Keratinocyte (primary cell): ENCODE results near the gene NEUROG1. TPM values are rescaled to one million over a fixed set of nuclear protein-coding genes. Genes with fewer than 3 reads are reported as not detected.

Experiments used
- DNase-seq: peaks from one replicate; pipeline ENCODE4 v3.0.0-alpha.2; 2011; ENCODE audit warnings: low read depth, missing footprints, low spot score
- FAIRE-seq: peaks from 2 replicates; lab custom pipeline; 2011; peaks lifted over from hg19 to GRCh38; lab: Jason Lieb, UNC
- H2AFZ ChIP-seq: 2 replicates; pipeline ENCODE4 v1.6.0; 2012; ENCODE audit warnings: low read length, control low read depth, inconsistent platforms; ENCODE audit not compliant: control insufficient read depth
- H3K27ac ChIP-seq: 2 replicates; pipeline ENCODE4 v1.5.1; 2011; ENCODE audit warnings: low read length; ENCODE audit not compliant: control insufficient read depth, insufficient read depth
- H3K27me3 ChIP-seq: 3 replicates; pipeline ENCODE4 v1.6.0; 2011; ENCODE audit warnings: low read length; ENCODE audit not compliant: control insufficient read depth, insufficient read depth; ENCODE audit errors: extremely low read depth
- H3K36me3 ChIP-seq, 2 experiments: 2 replicates in 1 of 2; 3 replicates in 1 of 2; pipeline ENCODE4 v1.5.1; 2011; ENCODE audit warnings: low read length in 2 of 2, mild to moderate bottlenecking in 1 of 2; ENCODE audit not compliant: control insufficient read depth in 2 of 2, insufficient read depth in 2 of 2; ENCODE audit errors: extremely low read depth in 1 of 2
- H3K4me1 ChIP-seq: 3 replicates; pipeline ENCODE4 v1.5.1; 2011; ENCODE audit warnings: low read length; ENCODE audit not compliant: control insufficient read depth, insufficient read depth; ENCODE audit errors: extremely low read depth
- H3K4me2 ChIP-seq: 3 replicates; pipeline ENCODE4 v1.6.0; 2011; ENCODE audit warnings: low read depth, low read length; ENCODE audit not compliant: control insufficient read depth, insufficient read depth; ENCODE audit errors: extremely low read depth
- H3K4me3 ChIP-seq, 3 experiments: fragments of 200-600 bp in 1 of 3; sonication (generic) in 1 of 3; 2 replicates in 2 of 3; 3 replicates in 1 of 3; pipeline ENCODE4 v1.5.1; 2011 to 2016; ENCODE audit warnings: low read length in 3 of 3, mild to moderate bottlenecking in 3 of 3, control low read depth in 2 of 3, inconsistent platforms in 1 of 3, low read depth in 1 of 3, mixed read lengths in 1 of 3, mixed run types in 1 of 3, moderate library complexity in 1 of 3; ENCODE audit not compliant: control insufficient read depth in 2 of 3, insufficient read depth in 2 of 3; ENCODE audit errors: extremely low read depth in 1 of 3
- H3K79me2 ChIP-seq: 2 replicates; pipeline ENCODE4 v1.6.0; 2012; ENCODE audit warnings: low read length; ENCODE audit not compliant: control insufficient read depth, insufficient read depth
- H3K9ac ChIP-seq: 3 replicates; pipeline ENCODE4 v1.6.0; 2011; ENCODE audit warnings: low read length; ENCODE audit not compliant: control insufficient read depth, insufficient read depth; ENCODE audit errors: extremely low read depth
- H3K9me1 ChIP-seq: 3 replicates; pipeline ENCODE4 v1.6.0; 2011; ENCODE audit warnings: low read length; ENCODE audit not compliant: control insufficient read depth, insufficient read depth; ENCODE audit errors: extremely low read depth
- H3K9me3 ChIP-seq: 2 replicates; pipeline ENCODE4 v1.5.1; 2012; ENCODE audit warnings: low read depth, low read length; ENCODE audit not compliant: control insufficient read depth
- H4K20me1 ChIP-seq: 3 replicates; pipeline ENCODE4 v1.6.0; 2011; ENCODE audit warnings: low read length; ENCODE audit not compliant: control insufficient read depth, insufficient read depth; ENCODE audit errors: extremely low read depth
- EZH2 ChIP-seq: IDR thresholded peaks from one replicate; pipeline ENCODE4 v1.6.1; 2012; ENCODE audit warnings: inconsistent platforms, mild to moderate bottlenecking, low read length, moderate library complexity
- dilution Hi-C: fragments of 300-500 bp; cut with MboI; formaldehyde crosslinking; loops from one replicate; pipeline ENCODE4 v1.7.0; 2020; ENCODE audit warnings: low sequenced_read_pairs; ENCODE audit not compliant: extremely low pct_ligation_motif_present
- polyA plus RNA-seq, 5 experiments: library from polyadenylated mRNA; depleted of rRNA in 3 of 5; stranded (reverse) in 3 of 5; stranded (forward) in 1 of 5; unstranded in 1 of 5; fragments of >200 nt; gene quantifications; 1 replicate in 1 of 5; 2 replicates in 3 of 5; 3 replicates in 1 of 5; pipeline versions ENCODE4 v1.2.1 to v1.2.3, GENCODE V29; 2011 to 2012; ENCODE audit warnings: missing spikeins in 2 of 5, low read depth in 1 of 5, low replicate concordance in 1 of 5
- TF ChIP-seq, protein P1 (sequence below), 3 experiments: IDR thresholded peaks in 1 of 3; conservative IDR thresholded peaks in 1 of 3; optimal IDR thresholded peaks in 1 of 3; 2 replicates in 2 of 3; 3 replicates in 1 of 3; pipeline versions ENCODE3 to v1.5.1; 2011; ENCODE audit warnings: low read length in 3 of 3, mild to moderate bottlenecking in 3 of 3, moderate library complexity in 2 of 3, control low read depth in 1 of 3, inconsistent platforms in 1 of 3; ENCODE audit not compliant: insufficient read depth in 2 of 3; ENCODE audit errors: extremely low read depth in 1 of 3

Gene NEUROG1
- polyA plus RNA-seq, 1 donor (not counting 4 experiments of a cell fraction or from before 2014, with no cell fraction given): not detected

DNA sequence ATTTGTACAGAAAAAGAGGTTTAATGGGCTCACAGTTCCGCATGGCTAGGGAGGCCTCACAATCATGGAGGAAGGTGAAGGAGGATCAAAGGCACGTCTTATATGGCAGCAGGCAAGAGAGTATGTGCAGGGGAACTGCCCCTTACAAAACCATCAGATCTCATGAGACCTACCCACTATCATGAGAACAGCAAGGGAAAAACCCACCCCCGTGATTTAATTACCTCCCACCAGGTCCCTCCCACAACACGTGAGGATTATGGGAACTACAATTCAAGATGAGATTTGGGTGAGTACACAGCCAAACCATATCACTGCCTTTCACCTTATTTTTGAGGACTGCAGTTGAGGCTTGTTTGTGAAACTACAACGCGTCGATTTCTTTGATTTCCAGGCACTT is 20.9 kb upstream of the NEUROG1 start:
- H3K4me1 ChIP-seq: peaks cover 4% of the 10 kb centered on the region
- no peaks in the 10 kb centered on the region for H4K20me1 ChIP-seq
- no peak for DNase-seq
- H3K9ac ChIP-seq: no peak overlapping the region
- TF ChIP-seq, protein P1, sequence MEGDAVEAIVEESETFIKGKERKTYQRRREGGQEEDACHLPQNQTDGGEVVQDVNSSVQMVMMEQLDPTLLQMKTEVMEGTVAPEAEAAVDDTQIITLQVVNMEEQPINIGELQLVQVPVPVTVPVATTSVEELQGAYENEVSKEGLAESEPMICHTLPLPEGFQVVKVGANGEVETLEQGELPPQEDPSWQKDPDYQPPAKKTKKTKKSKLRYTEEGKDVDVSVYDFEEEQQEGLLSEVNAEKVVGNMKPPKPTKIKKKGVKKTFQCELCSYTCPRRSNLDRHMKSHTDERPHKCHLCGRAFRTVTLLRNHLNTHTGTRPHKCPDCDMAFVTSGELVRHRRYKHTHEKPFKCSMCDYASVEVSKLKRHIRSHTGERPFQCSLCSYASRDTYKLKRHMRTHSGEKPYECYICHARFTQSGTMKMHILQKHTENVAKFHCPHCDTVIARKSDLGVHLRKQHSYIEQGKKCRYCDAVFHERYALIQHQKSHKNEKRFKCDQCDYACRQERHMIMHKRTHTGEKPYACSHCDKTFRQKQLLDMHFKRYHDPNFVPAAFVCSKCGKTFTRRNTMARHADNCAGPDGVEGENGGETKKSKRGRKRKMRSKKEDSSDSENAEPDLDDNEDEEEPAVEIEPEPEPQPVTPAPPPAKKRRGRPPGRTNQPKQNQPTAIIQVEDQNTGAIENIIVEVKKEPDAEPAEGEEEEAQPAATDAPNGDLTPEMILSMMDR (optimal IDR thresholded peaks at IDR 0.05 in 1 of 3, IDR thresholded peaks at IDR 0.05 in 1 of 3, conservative IDR thresholded peaks at IDR 0.05 in 1 of 3; ENCODE audit: extremely low read depth in 1 of 3, insufficient read depth in 2 of 3, low read length in 3 of 3): no peak
- no peak for TF ChIP-seq EZH2
- dilution Hi-C loops: loop anchor here (10.0 kb wide), 1 partner anchor 278 kb away; the partner anchor contains the start of gene SLC25A48
- no peak overlapping the region for H3K4me2 ChIP-seq
- no peak for FAIRE-seq
- no peaks in the 10 kb centered on the region for H3K9me3 ChIP-seq
- no peaks in the 10 kb centered on the region for H3K9me1 ChIP-seq
- no peak overlapping the region for H3K4me3 ChIP-seq
- no peaks in the 10 kb centered on the region for H3K36me3 ChIP-seq
- H3K27ac ChIP-seq: no peak overlapping the region
- no peaks in the 10 kb centered on the region for H3K79me2 ChIP-seq
- peaks cover 9% of the 10 kb centered on the region for H3K27me3 ChIP-seq
- H2AFZ ChIP-seq: no peak overlapping the region

DNA sequence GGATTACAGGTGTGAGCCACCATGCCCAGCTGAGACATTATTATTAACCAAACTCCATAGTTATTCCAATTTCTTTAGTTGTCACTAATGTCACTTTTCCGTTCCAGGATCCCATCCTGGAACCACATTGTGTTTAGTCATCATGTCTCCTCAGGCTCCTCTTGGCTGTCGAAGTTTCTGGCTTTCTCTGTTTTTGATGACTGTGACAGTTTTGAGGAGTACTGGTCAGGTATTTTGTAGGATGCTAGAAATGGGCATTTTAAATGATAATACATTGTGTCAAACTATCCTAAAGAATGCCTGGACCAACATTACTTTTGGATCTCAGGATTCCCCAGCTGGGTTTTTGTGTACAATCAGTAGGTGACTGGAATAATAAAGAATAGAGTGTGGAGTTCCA is 19.8 kb upstream of the NEUROG1 start:
- FAIRE-seq (no peak), DNase-seq (no peak)
- Histone ChIP-seq H3K36me3 (no peaks in the 10 kb centered on the region), H4K20me1 (no peaks in the 10 kb centered on the region), H3K4me2 (no peak overlapping the region), H3K79me2 (no peaks in the 10 kb centered on the region), H3K9ac (no peak overlapping the region), H3K27ac (no peak overlapping the region), H3K27me3 (peaks cover 9% of the 10 kb centered on the region), H3K4me1 (peaks cover 4% of the 10 kb centered on the region), H3K9me1 (no peaks in the 10 kb centered on the region), H3K9me3 (no peaks in the 10 kb centered on the region), H3K4me3 (no peak overlapping the region), H2AFZ (no peak overlapping the region)
- dilution Hi-C loops: loop anchor here (10.0 kb wide), 1 partner anchor 279 kb away; the partner anchor contains the start of gene SLC25A48
- TF ChIP-seq, protein P1 (optimal IDR thresholded peaks at IDR 0.05 in 1 of 3, IDR thresholded peaks at IDR 0.05 in 1 of 3, conservative IDR thresholded peaks at IDR 0.05 in 1 of 3; ENCODE audit: extremely low read depth in 1 of 3, insufficient read depth in 2 of 3, low read length in 3 of 3): no peak
- no peak for TF ChIP-seq EZH2
